Heart right ventricle (tissue), 16 donors: ENCODE results near the gene PIP5K1C. TPM values are rescaled to one million over a fixed set of nuclear protein-coding genes. Genes with fewer than 3 reads are reported as not detected.
A peak's percentile ranks its signal among the peaks of the same experiment; 100 is the strongest.

ENCODE experiments used
- ATAC-seq, 8 donors: fragments of 200-7000 bp; cut with Tn5 transposase; one replicate each; pipeline ENCODE4 v1.9.1; 2020; ENCODE audit warnings: mild to moderate bottlenecking in 8 of 8, moderate library complexity in 8 of 8, moderate number of reproducible peaks in 1 of 8
- DNase-seq, 2 donors: peaks; one replicate each; pipeline ENCODE4 v3.0.0-alpha.2; 2020
- H3K27ac ChIP-seq, 10 donors: fragments of 200-600 bp; sonication (generic) in 2 of 10; one replicate each; pipeline versions ENCODE4 v1.5.0 to v1.8.0; 2020 to 2022; ENCODE audit warnings: mild to moderate bottlenecking in 3 of 10
- H3K27me3 ChIP-seq, 7 donors: fragments of 200-600 bp; one replicate each; pipeline ENCODE4 v1.8.0; 2021 to 2022; ENCODE audit warnings: mild to moderate bottlenecking in 2 of 7
- H3K36me3 ChIP-seq, 9 donors: fragments of 200-600 bp; sonication (generic) in 1 of 9; one replicate each; pipeline versions ENCODE4 v1.5.0 to v1.8.0; 2020 to 2022; ENCODE audit warnings: mild to moderate bottlenecking in 2 of 9
- H3K4me1 ChIP-seq, 9 donors: fragments of 200-600 bp; sonication (generic) in 1 of 9; one replicate each; pipeline versions ENCODE4 v1.5.0 to v1.8.0; 2020 to 2022; ENCODE audit warnings: mild to moderate bottlenecking in 4 of 9
- H3K4me3 ChIP-seq, 10 donors: fragments of 200-600 bp; sonication (generic) in 2 of 10; one replicate each; pipeline versions ENCODE4 v1.5.0 to v1.8.0; 2020 to 2022; ENCODE audit warnings: mild to moderate bottlenecking in 7 of 10, moderate library complexity in 2 of 10
- H3K9me3 ChIP-seq, 11 donors: fragments of 200-600 bp in 10 of 11; sonication (generic) in 2 of 11; one replicate each; pipeline versions ENCODE4 v1.5.0 to v1.8.0; 2013 to 2022; ENCODE audit warnings: mild to moderate bottlenecking in 2 of 11, control low read depth in 1 of 11, moderate library complexity in 1 of 11
- CTCF ChIP-seq, 9 donors: fragments of 200-600 bp; sonication (generic) in 2 of 9; IDR thresholded peaks; one replicate each; pipeline versions ENCODE4 v1.5.0 to v1.8.0; 2021 to 2022; ENCODE audit warnings: antibody characterized with exemption in 9 of 9, mild to moderate bottlenecking in 5 of 9, moderate library complexity in 1 of 9
- WGBS, 2 donors: extraction: QIAGEN DNeasy Blood & Tissue Kit; methylation state at CpG; one replicate each; pipeline ENCODE4 v1.1.7; 2013; ENCODE audit warnings: inconsistent platforms in 1 of 2; 5-methylcytosine and 5-hydroxymethylcytosine counted together
- intact Hi-C, 10 donors: fragments of 100-400 bp; cut with DNase I; formaldehyde crosslinking; loops; one replicate each; pipeline versions ENCODE4 v1.11.1 to v1.14.2; 2022
- polyA plus RNA-seq, 2 donors: library from polyadenylated mRNA; stranded (reverse); fragments of 200-250 nt; gene quantifications; one replicate each; pipeline ENCODE4 v1.2.3, GENCODE V29; 2013
- total RNA-seq, 10 donors: library from RNA; stranded (reverse); fragmentation: NEBNext Ultra II Directional in 3 of 10; extraction: Animal tissue kit (Norgen Biotek cat#: 25700) in 3 of 10; gene quantifications; one replicate each; pipeline versions ENCODE4 v1.2.1 to v1.2.4, GENCODE V29; 2021 to 2023
- donor health status: Arrhythmogenic right ventricular cardiomyopathy.
- donor health status: ischemic (EF 13 %, LVEDD 7.1; RV severe dilation, severe dysfunction).
- donor health status: healthy with polysubstance abuse.
- donor health status: DM: no; HTN: yes; CAD: no.
- donor health status: DM: no; HTN: no; CAD: no.
- donor health status: ischemic (EF 25% LVEDD 6.9; RV normal size, moderate dysfunction).
- donor health status: ischemic (EF 25% LVEDD 5.7; RV mildly dilated, moderate dysfunction).
- donor health status: healthy.
- donor health status: DM: yes; HTN: yes; CAD: no.
- donor health status: Ischemic cardiomyopathy.
- donor health status: ischemic (EF 35%, LVEDD 5.7; RV mildly dilated, moderate dysfunction).
- donor health status: nonischemic (EF 11% LVEDD 7.7; RV severe dilation, severe dysfunction).
- donor health status: DM: yes; HTN: yes; CAD: no.
- donor health status: PGD.
- donor health status: ischemic (EF 29% LVEDD 5.4; RV normal size, mild dysfunction).
- donor health status: nonischemic (EF 23%, LVEDD 6.1; RV moderate dilation, normal function).

PIP5K1C gene
- total and polyA plus RNA-seq, 12 donors: 18.3 to 46.6 (median 34.9) TPM

- H3K36me3 ChIP-seq: peaks cover 0 to 21% (median 6%) of the 10 kb centered on the region in 9 donors
- WGBS, 2 donors: 48 to 55% methylated on average over 53 to 55 of the region's 55 CpGs
- H3K27ac ChIP-seq: peak overlapping the region in 8 of 10 donors; percentile 22 to 58 (median 42)
- H3K27me3 ChIP-seq: no peaks in the 10 kb centered on the region
- no peak for TF ChIP-seq CTCF (IDR thresholded peaks at IDR 0.05)
- DNase-seq: no peak
- peaks cover 3 to 51% (median 24%) of the 10 kb centered on the region in 9 donors for H3K4me1 ChIP-seq
- peaks cover 0 to 24% (median 5%) of the 10 kb centered on the region in 11 donors for H3K9me3 ChIP-seq
- ATAC-seq: peak in 3 of 8 donors; percentile 6 to 23 (median 9)
- H3K4me3 ChIP-seq: peak overlapping the region in 5 of 10 donors; percentile 8 to 35 (median 24)
- intact Hi-C loops: no loop called here
Measured at GRCh38 chr19:3687774-3688706, 12.2 kb downstream of the PIP5K1C start.

- Histone ChIP-seq H3K27me3 (no peaks in the 10 kb centered on the region), H3K27ac (peak overlapping the region in 4 of 10 donors; percentile 22 to 57 (median 42)), H3K4me1 (peaks cover 4 to 54% (median 26%) of the 10 kb centered on the region in 9 donors), H3K4me3 (peak overlapping the region in 3 of 10 donors; percentile 11 to 35 (median 34)), H3K9me3 (peaks cover 0 to 24% (median 5%) of the 10 kb centered on the region in 11 donors), H3K36me3 (peaks cover 0 to 21% (median 6%) of the 10 kb centered on the region in 9 donors)
- ATAC-seq: no peak
- WGBS, 2 donors: 79 to 83% methylated on average over 12 of the region's 12 CpGs
- intact Hi-C loops: no loop called here
- DNase-seq: no peak
- no peak for TF ChIP-seq CTCF (IDR thresholded peaks at IDR 0.05)
Measured at GRCh38 chr19:3687393-3687773, 12.9 kb downstream of the PIP5K1C start.

GRCh38 chr19:3684817-3685410 is 15.4 kb downstream of the PIP5K1C start:
- Histone ChIP-seq H3K9me3 (peaks cover 0 to 12% (median 5%) of the 10 kb centered on the region in 11 donors), H3K4me3 (no peak overlapping the region), H3K4me1 (peaks cover 4 to 55% (median 24%) of the 10 kb centered on the region in 9 donors), H3K27me3 (no peaks in the 10 kb centered on the region), H3K27ac (peak overlapping the region in 5 of 10 donors; percentile 59 to 85 (median 81)), H3K36me3 (peaks cover 0 to 17% (median 6%) of the 10 kb centered on the region in 9 donors)
- 75 to 78% methylated on average over 8 of the region's 8 CpGs for whole genome bisulfite sequencing, 2 donors
- DNase-seq (no peak), ATAC-seq (no peak)
- intact Hi-C loops: no loop called here
- no peak for TF ChIP-seq CTCF (IDR thresholded peaks at IDR 0.05)
